Stomach (tissue), 4 donors: Measurements from ENCODE around the gene KDELR3.

Experiments
- POLR2A ChIP-seq, 4 donors: fragments of 450-650 bp; IDR thresholded peaks; one replicate each; pipeline ENCODE4 v1.6.1; 2016; ENCODE audit warnings: antibody characterized with exemption in 4 of 4, control low read depth in 2 of 4, mild to moderate bottlenecking in 1 of 4, moderate library complexity in 1 of 4
- POLR2AphosphoS5 ChIP-seq, 3 donors: sonication (generic); formaldehyde crosslinking; IDR thresholded peaks; one replicate each; pipeline ENCODE4 v1.6.1; 2016; ENCODE audit warnings: antibody characterized with exemption in 3 of 3
- TF ChIP-seq, protein P1 (sequence below), 7 experiments: fragments of 450-650 bp in 4 of 7; fragments of 200-600 bp in 3 of 7; sonication (generic) in 3 of 7; IDR thresholded peaks; one replicate each; pipeline ENCODE4 v1.5.1; 2016 to 2019; ENCODE audit warnings: antibody characterized with exemption in 7 of 7, control low read depth in 2 of 7, mild to moderate bottlenecking in 1 of 7

DNA sequence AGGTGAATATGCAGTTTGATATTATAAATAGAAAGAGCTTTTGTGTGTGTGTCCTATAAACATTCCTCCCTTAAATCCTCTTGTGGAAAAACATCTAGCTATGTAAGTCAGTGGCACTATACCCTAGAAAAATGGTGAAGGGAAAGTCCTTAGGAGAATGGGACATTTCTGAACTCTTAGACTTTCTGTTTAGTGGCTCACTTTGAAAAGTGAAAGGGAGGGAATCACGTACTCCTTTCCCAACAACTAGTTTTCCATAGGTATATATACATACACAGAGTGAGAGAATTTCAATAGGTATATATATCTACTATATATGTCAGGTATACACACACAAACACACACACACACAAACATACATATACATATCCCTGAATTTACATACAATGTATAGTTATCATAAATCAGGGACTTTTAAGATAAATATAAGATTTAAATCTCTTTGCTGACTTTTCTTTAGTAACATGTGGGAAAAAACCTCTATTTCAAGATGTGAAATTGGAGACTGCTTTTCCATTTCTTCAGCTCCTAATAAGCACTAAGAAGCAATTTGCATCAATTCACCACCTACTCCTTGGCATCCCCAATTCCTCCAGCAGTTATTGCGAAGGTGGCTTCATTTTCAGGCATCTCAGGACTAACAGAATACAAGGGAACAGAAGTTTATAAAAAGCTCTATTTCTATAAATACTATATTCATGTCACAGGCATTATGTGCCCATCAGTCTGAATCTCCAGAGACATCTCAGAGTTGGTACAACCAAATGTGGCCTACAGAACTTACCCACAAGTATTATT is 51.8 kb downstream of the KDELR3 start:
- TF ChIP-seq, protein P1, sequence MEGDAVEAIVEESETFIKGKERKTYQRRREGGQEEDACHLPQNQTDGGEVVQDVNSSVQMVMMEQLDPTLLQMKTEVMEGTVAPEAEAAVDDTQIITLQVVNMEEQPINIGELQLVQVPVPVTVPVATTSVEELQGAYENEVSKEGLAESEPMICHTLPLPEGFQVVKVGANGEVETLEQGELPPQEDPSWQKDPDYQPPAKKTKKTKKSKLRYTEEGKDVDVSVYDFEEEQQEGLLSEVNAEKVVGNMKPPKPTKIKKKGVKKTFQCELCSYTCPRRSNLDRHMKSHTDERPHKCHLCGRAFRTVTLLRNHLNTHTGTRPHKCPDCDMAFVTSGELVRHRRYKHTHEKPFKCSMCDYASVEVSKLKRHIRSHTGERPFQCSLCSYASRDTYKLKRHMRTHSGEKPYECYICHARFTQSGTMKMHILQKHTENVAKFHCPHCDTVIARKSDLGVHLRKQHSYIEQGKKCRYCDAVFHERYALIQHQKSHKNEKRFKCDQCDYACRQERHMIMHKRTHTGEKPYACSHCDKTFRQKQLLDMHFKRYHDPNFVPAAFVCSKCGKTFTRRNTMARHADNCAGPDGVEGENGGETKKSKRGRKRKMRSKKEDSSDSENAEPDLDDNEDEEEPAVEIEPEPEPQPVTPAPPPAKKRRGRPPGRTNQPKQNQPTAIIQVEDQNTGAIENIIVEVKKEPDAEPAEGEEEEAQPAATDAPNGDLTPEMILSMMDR (IDR thresholded peaks at IDR 0.05) = no peak
- TF ChIP-seq POLR2A (IDR thresholded peaks at IDR 0.05) = no peak
- no peak for TF ChIP-seq POLR2AphosphoS5 (IDR thresholded peaks at IDR 0.05)
